K562 (cell line): ENCODE results near the gene SLC25A33. TPM values are rescaled to one million over a fixed set of nuclear protein-coding genes. Genes with fewer than 3 reads are reported as not detected.

Experiments used
- CBX1 ChIP-seq: sonication (generic); IDR thresholded peaks from 2 replicates; pipeline ENCODE4 v1.6.1; 2016; ENCODE audit warnings: antibody characterized with exemption, low read depth, mild to moderate bottlenecking
- CCNT2 ChIP-seq: IDR thresholded peaks from 2 replicates; pipeline ENCODE4 v1.6.1; 2011; ENCODE audit warnings: borderline replicate concordance, low read depth, mild to moderate bottlenecking, moderate library complexity, mixed read lengths, low read length; ENCODE audit not compliant: insufficient read length; ENCODE audit errors: extremely low read depth
- CTBP1 ChIP-seq: fragments of 450-650 bp; IDR thresholded peaks from 2 replicates; pipeline ENCODE4 v1.6.1; 2016; ENCODE audit warnings: borderline replicate concordance
- MED1 ChIP-seq: sonication (generic); formaldehyde crosslinking; IDR thresholded peaks from 2 replicates; pipeline ENCODE4 v1.8.1; 2023; ENCODE audit warnings: missing genetic modification reagents, borderline replicate concordance
- SMC3 ChIP-seq: conservative IDR thresholded peaks from 2 replicates; pipeline ENCODE4 v1.6.1; 2011; ENCODE audit warnings: low read depth, low read length, improper control_type of control experiment; ENCODE audit not compliant: insufficient read depth
- STAG1 ChIP-seq: sonication (generic); formaldehyde crosslinking; IDR thresholded peaks from 2 replicates; pipeline ENCODE4 v1.5.0; 2020; ENCODE audit warnings: missing genetic modification reagents, borderline replicate concordance
- TCF7 ChIP-seq: sonication (generic); IDR thresholded peaks from 2 replicates; pipeline ENCODE4 v1.6.1; 2016; ENCODE audit warnings: antibody characterized with exemption, borderline replicate concordance
- polyA plus RNA-seq, 8 experiments: library from polyadenylated mRNA; depleted of rRNA in 4 of 8; stranded (reverse) in 5 of 8; unstranded in 3 of 8; fragments of >200 nt; fragmentation: Nextera tagmentation in 2 of 8; fragmentation: Illumina TruSeq in 1 of 8; extraction: Ambion mirVana in 2 of 8; extraction: Trizol in 1 of 8; gene quantifications; 2 replicates each; pipeline versions ENCODE4 v1.2.1 to v1.2.3, GENCODE V29; 2011 to 2014; ENCODE audit warnings: inconsistent platforms in 1 of 8, missing spikeins in 1 of 8
- total RNA-seq, 7 experiments: library from RNA; depleted of rRNA in 6 of 7; stranded (reverse); fragments of >200 nt in 6 of 7; fragmentation: Illumina TruSeq in 2 of 7; extraction: Trizol in 2 of 7; gene quantifications; 2 replicates each; pipeline versions ENCODE4 v1.2.1 to v1.2.3, GENCODE V29; 2011 to 2021; ENCODE audit warnings: low replicate concordance in 1 of 7
- TF ChIP-seq, protein P1 (sequence below), 2 experiments: fragments of 450-650 bp; formaldehyde crosslinking in 1 of 2; IDR thresholded peaks; 2 replicates each; pipeline versions ENCODE4 v1.4.0 to v1.6.1; 2014 to 2020; ENCODE audit warnings: mild to moderate bottlenecking in 2 of 2, borderline replicate concordance in 1 of 2, low read depth in 1 of 2
- TF ChIP-seq, protein P2 (sequence below): sonication (generic); formaldehyde crosslinking; IDR thresholded peaks from 2 replicates; pipeline ENCODE4 v1.9.0; 2022; ENCODE audit warnings: mild to moderate bottlenecking, missing genetic modification reagents
- TF ChIP-seq, protein P3 (sequence below): sonication (generic); formaldehyde crosslinking; IDR thresholded peaks from 2 replicates; pipeline ENCODE4 v1.8.0; 2023; ENCODE audit warnings: mild to moderate bottlenecking, missing genetic modification reagents
- TF ChIP-seq, protein P4 (sequence below): IDR thresholded peaks from 2 replicates; pipeline ENCODE4 v1.6.1; 2012; ENCODE audit warnings: low read depth, low read length, improper control_type of control experiment, borderline replicate concordance

SLC25A33 gene
- total and polyA plus RNA-seq, 9 of the 15 experiments (the other 6 are each of a cell fraction or from before 2014, with no cell fraction given), result 3.2 to 23.5 (median 17.5) TPM

DNA sequence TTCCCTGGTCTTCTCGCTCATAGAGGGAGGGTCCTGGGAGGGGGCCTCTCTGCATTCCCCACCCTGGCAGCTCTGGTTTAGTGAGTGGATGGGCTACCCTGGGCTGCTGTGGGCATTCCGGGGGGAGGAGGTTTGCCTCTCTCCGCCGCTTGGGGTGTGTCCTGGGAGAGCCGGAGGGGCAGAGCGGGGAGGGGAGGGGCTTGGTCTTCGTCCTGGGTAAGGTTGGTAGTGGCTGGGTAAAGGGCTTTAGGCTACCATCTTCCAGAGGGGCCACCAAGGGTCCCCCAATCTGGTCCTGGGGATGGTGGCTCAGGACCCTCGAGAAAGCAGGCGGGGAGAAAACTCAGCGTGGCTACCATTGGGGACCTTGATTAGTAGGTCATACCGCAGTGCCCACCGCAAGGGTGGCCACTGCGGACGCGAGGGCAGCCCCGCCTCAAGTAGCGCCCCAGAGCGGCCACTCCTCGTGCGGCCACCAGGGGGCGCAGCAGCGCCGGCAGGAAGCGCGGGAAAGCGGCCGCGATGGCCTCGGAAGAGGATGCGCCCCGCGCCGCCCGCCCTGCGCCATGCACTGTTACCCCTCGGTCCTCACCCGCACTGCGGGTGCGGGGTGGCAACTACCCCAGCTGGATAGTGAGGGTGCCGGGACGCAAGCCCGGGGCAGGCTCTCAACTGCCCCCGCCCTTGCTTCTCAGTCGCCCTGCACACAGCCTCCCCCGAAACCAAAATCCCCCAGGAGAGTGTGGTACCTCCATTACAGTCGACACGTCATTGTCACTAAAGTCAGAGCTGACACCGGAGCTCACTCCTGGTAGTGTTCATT, 44.1 kb upstream of the SLC25A33 start (continued):
- TF ChIP-seq, protein P1, sequence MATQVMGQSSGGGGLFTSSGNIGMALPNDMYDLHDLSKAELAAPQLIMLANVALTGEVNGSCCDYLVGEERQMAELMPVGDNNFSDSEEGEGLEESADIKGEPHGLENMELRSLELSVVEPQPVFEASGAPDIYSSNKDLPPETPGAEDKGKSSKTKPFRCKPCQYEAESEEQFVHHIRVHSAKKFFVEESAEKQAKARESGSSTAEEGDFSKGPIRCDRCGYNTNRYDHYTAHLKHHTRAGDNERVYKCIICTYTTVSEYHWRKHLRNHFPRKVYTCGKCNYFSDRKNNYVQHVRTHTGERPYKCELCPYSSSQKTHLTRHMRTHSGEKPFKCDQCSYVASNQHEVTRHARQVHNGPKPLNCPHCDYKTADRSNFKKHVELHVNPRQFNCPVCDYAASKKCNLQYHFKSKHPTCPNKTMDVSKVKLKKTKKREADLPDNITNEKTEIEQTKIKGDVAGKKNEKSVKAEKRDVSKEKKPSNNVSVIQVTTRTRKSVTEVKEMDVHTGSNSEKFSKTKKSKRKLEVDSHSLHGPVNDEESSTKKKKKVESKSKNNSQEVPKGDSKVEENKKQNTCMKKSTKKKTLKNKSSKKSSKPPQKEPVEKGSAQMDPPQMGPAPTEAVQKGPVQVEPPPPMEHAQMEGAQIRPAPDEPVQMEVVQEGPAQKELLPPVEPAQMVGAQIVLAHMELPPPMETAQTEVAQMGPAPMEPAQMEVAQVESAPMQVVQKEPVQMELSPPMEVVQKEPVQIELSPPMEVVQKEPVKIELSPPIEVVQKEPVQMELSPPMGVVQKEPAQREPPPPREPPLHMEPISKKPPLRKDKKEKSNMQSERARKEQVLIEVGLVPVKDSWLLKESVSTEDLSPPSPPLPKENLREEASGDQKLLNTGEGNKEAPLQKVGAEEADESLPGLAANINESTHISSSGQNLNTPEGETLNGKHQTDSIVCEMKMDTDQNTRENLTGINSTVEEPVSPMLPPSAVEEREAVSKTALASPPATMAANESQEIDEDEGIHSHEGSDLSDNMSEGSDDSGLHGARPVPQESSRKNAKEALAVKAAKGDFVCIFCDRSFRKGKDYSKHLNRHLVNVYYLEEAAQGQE (IDR thresholded peaks at IDR 0.05; ENCODE audit: borderline replicate concordance), result peak; percentile 91
- TF ChIP-seq, protein P1 (CRISPR knock-in tag; IDR thresholded peaks at IDR 0.05; ENCODE audit: low read depth), result peak; percentile 67; the same call in 1 of the 2 replicates
- TF ChIP-seq, protein P2, sequence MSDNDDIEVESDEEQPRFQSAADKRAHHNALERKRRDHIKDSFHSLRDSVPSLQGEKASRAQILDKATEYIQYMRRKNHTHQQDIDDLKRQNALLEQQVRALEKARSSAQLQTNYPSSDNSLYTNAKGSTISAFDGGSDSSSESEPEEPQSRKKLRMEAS, result peak; percentile 82
- TF ChIP-seq STAG1 (CRISPR knock-in tag) (peak; percentile 78; the same call in 1 of the 2 replicates), CCNT2 (peak; percentile 45), TCF7 (no peak), CBX1 (0 out of 2 replicates have a peak, but pooled peaks have one; percentile 45), SMC3 (peak; percentile 97), MED1 (CRISPR knock-in tag) (no peak), CTBP1 (peak; percentile 93)
- TF ChIP-seq, protein P3, sequence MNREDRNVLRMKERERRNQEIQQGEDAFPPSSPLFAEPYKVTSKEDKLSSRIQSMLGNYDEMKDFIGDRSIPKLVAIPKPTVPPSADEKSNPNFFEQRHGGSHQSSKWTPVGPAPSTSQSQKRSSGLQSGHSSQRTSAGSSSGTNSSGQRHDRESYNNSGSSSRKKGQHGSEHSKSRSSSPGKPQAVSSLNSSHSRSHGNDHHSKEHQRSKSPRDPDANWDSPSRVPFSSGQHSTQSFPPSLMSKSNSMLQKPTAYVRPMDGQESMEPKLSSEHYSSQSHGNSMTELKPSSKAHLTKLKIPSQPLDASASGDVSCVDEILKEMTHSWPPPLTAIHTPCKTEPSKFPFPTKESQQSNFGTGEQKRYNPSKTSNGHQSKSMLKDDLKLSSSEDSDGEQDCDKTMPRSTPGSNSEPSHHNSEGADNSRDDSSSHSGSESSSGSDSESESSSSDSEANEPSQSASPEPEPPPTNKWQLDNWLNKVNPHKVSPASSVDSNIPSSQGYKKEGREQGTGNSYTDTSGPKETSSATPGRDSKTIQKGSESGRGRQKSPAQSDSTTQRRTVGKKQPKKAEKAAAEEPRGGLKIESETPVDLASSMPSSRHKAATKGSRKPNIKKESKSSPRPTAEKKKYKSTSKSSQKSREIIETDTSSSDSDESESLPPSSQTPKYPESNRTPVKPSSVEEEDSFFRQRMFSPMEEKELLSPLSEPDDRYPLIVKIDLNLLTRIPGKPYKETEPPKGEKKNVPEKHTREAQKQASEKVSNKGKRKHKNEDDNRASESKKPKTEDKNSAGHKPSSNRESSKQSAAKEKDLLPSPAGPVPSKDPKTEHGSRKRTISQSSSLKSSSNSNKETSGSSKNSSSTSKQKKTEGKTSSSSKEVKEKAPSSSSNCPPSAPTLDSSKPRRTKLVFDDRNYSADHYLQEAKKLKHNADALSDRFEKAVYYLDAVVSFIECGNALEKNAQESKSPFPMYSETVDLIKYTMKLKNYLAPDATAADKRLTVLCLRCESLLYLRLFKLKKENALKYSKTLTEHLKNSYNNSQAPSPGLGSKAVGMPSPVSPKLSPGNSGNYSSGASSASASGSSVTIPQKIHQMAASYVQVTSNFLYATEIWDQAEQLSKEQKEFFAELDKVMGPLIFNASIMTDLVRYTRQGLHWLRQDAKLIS (CRISPR knock-in tag), result 0 out of 2 replicates have a peak, but pooled peaks have one; percentile 55
- TF ChIP-seq, protein P4, sequence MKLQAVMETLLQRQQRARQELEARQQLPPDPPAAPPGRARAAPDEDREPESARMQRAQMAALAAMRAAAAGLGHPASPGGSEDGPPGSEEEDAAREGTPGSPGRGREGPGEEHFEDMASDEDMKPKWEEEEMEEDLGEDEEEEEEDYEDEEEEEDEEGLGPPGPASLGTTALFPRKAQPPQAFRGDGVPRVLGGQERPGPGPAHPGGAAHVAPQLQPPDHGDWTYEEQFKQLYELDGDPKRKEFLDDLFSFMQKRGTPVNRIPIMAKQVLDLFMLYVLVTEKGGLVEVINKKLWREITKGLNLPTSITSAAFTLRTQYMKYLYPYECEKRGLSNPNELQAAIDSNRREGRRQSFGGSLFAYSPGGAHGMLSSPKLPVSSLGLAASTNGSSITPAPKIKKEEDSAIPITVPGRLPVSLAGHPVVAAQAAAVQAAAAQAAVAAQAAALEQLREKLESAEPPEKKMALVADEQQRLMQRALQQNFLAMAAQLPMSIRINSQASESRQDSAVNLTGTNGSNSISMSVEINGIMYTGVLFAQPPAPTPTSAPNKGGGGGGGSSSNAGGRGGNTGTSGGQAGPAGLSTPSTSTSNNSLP, result no peak
